ENCODE results near the gene PGAP3.

DNA sequence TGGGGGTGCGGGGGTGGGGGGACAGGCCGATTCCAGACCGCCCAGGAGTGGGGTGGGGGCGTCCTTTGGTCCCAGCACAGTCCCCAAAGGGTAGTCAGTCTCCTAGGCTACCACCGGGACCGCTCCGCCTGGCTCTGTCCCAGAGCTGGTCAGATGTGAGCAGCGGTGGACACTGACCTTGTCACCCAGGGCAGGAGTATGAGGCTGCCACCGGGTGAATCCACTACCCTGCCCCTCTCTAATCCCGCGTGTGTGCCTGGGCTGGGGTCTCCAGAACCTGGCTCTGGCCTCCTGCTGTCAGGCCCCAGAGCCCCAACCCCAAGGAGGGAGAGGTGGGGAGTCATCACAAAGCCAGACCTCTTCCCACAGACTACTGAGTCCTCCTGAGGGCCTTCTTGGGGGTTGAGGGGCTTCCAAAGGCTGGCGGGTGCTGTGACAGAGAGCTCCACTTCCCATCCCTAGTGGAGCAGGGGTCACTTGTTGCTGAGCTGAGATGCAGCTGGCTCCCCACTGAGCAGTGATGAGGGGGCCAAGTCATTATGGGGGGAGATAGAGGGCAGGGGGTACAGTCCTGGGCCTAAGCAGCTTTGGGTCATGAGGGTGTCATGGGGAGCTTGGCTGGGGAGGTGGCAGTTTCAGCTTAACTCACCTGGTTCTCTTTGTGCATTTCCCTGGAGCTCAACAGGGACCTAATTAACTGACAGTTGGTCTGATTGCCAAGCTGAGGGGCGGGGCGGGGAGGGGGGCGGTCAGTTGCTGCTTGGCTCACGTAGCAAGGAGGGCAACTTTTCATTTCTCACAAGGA lies 59.9 kb downstream of the PGAP3 start:
- TF ChIP-seq CTCF (IDR thresholded peaks at IDR 0.05) = no peak
- TF ChIP-seq POLR2A (IDR thresholded peaks at IDR 0.05) = no peak
